Panc1 (cell line): Measurements from ENCODE around the gene CRADD. TPM values are rescaled to one million over a fixed set of nuclear protein-coding genes. Genes with fewer than 3 reads are reported as not detected.
"Not testable (repeated sequence)": the region's sequence is repeated elsewhere in the genome, so short reads cannot be mapped to it uniquely, and the experiment has no call there.

ENCODE experiments used
- ATAC-seq: fragments of 200-7000 bp; cut with Tn5 transposase; 2 replicates; pipeline ENCODE4 v1.9.1; 2020; ENCODE audit warnings: mild to moderate bottlenecking, moderate library complexity
- BruUV-seq: library from RNA; stranded (reverse); fragments of 400-500 nt; replicated peaks from 2 replicates; lab custom pipeline; 2021; lab: Mats Ljungman, UMichigan
- CTCF ChIA-PET: fragments of 300-600 bp; sonication (Branson Sonifier 250); formaldehyde crosslinking; loops from one replicate; lab custom pipeline; 2022; ENCODE audit warnings: antibody characterized with exemption; lab: Charles Lee
- POLR2A ChIA-PET: fragments of 300-600 bp; sonication (Branson Sonifier 250); formaldehyde crosslinking; loops from one replicate; lab custom pipeline; 2022; ENCODE audit warnings: antibody characterized with exemption; lab: Charles Lee
- DNase-seq: peaks from one replicate; pipeline ENCODE4 v3.0.0-alpha.2; 2010; ENCODE audit warnings: low read depth, low spot score
- H3K27ac ChIP-seq: 2 replicates; pipeline ENCODE4 v1.5.1; 2011; ENCODE audit warnings: mild to moderate bottlenecking, low read length, inconsistent platforms
- H3K27me3 ChIP-seq: fragments of 200-500 bp; sonication (Bioruptor generic); 2 replicates; pipeline ENCODE4 v1.6.0; 2014; ENCODE audit warnings: low read length, inconsistent platforms; ENCODE audit not compliant: control insufficient read depth, insufficient read depth
- H3K36me3 ChIP-seq: fragments of 200-500 bp; sonication (Bioruptor generic); 2 replicates; pipeline ENCODE4 v1.5.1; 2014; ENCODE audit warnings: inconsistent platforms, mild to moderate bottlenecking, low read length, moderate library complexity; ENCODE audit not compliant: control insufficient read depth, insufficient read depth
- H3K4me1 ChIP-seq: 2 replicates; pipeline ENCODE4 v1.5.1; 2011; ENCODE audit warnings: inconsistent platforms, mild to moderate bottlenecking, low read length, moderate library complexity; ENCODE audit not compliant: control insufficient read depth, insufficient read depth
- H3K4me3 ChIP-seq, 2 experiments: 2 replicates each; pipeline ENCODE4 v1.5.1; 2011 to 2012; ENCODE audit warnings: low read depth in 2 of 2, low read length in 2 of 2, mild to moderate bottlenecking in 2 of 2, inconsistent platforms in 1 of 2, moderate library complexity in 1 of 2
- H3K9me3 ChIP-seq: fragments of 200-500 bp; sonication (Bioruptor generic); 2 replicates; pipeline ENCODE4 v1.5.1; 2014; ENCODE audit warnings: low read depth, mild to moderate bottlenecking, inconsistent platforms, low read length, moderate library complexity; ENCODE audit not compliant: control insufficient read depth, insufficient read depth
- CTCF ChIP-seq: fragments of 450-650 bp; IDR thresholded peaks from 2 replicates; pipeline ENCODE4 v1.5.1; 2017; ENCODE audit warnings: mild to moderate bottlenecking
- POLR2AphosphoS5 ChIP-seq: IDR thresholded peaks from 2 replicates; pipeline ENCODE4 v1.6.1; 2012; ENCODE audit warnings: mild to moderate bottlenecking, low read depth, low read length, moderate library complexity
- SIN3A ChIP-seq: IDR thresholded peaks from 2 replicates; pipeline ENCODE4 v1.6.1; 2012; ENCODE audit warnings: low read depth, mild to moderate bottlenecking, low read length, moderate library complexity, borderline replicate concordance; ENCODE audit not compliant: insufficient read depth
- TCF7L2 ChIP-seq: IDR thresholded peaks from 2 replicates; pipeline ENCODE4 v1.6.1; 2011; ENCODE audit warnings: mild to moderate bottlenecking, low read depth, low read length, inconsistent platforms
- in situ Hi-C: cut with HindIII; loops from 2 replicates; pipeline ENCODE4 v1.10.0; 2016; ENCODE audit warnings: low sequenced_read_pairs, low pct_unique_long_range_greater_than_20kb
- intact Hi-C: fragments of 100-400 bp; cut with micrococcal nuclease; formaldehyde crosslinking; loops from one replicate; pipeline ENCODE4 v1.10.0; 2022; ENCODE audit not compliant: unreplicated experiment
- total RNA-seq: library from RNA; stranded (reverse); gene quantifications from one replicate; pipeline ENCODE4 v1.2.1, GENCODE V29; 2021; ENCODE audit not compliant: unreplicated experiment
- TF ChIP-seq, protein P1 (sequence below), 2 experiments: IDR thresholded peaks; 2 replicates each; pipeline ENCODE4 v1.6.1; 2011 to 2012; ENCODE audit warnings: low read depth in 2 of 2, control low read depth in 1 of 2, low read length in 1 of 2, mild to moderate bottlenecking in 1 of 2, moderate library complexity in 1 of 2; ENCODE audit not compliant: insufficient read depth in 1 of 2

The CRADD gene
- total RNA-seq, 1 experiment from 2014 or later = 7.0 TPM

- no peak overlapping the region for H3K4me3 ChIP-seq
- intact Hi-C loops (no loop called here), in situ Hi-C loops (no loop called here)
- no peaks in the 10 kb centered on the region for H3K9me3 ChIP-seq
- no peaks in the 10 kb centered on the region for H3K4me1 ChIP-seq
- ChIA-PET CTCF (no interaction called here), POLR2A (no interaction called here)
- BruUV-seq = no TSS peak
- TF ChIP-seq, protein P1, sequence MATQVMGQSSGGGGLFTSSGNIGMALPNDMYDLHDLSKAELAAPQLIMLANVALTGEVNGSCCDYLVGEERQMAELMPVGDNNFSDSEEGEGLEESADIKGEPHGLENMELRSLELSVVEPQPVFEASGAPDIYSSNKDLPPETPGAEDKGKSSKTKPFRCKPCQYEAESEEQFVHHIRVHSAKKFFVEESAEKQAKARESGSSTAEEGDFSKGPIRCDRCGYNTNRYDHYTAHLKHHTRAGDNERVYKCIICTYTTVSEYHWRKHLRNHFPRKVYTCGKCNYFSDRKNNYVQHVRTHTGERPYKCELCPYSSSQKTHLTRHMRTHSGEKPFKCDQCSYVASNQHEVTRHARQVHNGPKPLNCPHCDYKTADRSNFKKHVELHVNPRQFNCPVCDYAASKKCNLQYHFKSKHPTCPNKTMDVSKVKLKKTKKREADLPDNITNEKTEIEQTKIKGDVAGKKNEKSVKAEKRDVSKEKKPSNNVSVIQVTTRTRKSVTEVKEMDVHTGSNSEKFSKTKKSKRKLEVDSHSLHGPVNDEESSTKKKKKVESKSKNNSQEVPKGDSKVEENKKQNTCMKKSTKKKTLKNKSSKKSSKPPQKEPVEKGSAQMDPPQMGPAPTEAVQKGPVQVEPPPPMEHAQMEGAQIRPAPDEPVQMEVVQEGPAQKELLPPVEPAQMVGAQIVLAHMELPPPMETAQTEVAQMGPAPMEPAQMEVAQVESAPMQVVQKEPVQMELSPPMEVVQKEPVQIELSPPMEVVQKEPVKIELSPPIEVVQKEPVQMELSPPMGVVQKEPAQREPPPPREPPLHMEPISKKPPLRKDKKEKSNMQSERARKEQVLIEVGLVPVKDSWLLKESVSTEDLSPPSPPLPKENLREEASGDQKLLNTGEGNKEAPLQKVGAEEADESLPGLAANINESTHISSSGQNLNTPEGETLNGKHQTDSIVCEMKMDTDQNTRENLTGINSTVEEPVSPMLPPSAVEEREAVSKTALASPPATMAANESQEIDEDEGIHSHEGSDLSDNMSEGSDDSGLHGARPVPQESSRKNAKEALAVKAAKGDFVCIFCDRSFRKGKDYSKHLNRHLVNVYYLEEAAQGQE (IDR thresholded peaks at IDR 0.05; ENCODE audit: insufficient read depth in 1 of 2, low read depth in 2 of 2, low read length in 1 of 2) = no peak
- TF ChIP-seq SIN3A (no peak), TCF7L2 (no peak), CTCF (no peak), POLR2AphosphoS5 (no peak)
- no peaks in the 10 kb centered on the region for H3K27me3 ChIP-seq
- no peaks in the 10 kb centered on the region for H3K36me3 ChIP-seq
- no peak overlapping the region for H3K27ac ChIP-seq
- DNase-seq (no peak), ATAC-seq (no peak)
Observed at GRCh38 chr12:93883436-93884154, 206.4 kb downstream of the CRADD start.

- H3K4me1 ChIP-seq = no peaks in the 10 kb centered on the region
- H3K9me3 ChIP-seq = no peaks in the 10 kb centered on the region
- no peak overlapping the region for H3K27ac ChIP-seq
- TF ChIP-seq SIN3A (no peak), POLR2AphosphoS5 (no peak), TCF7L2 (no peak), CTCF (no peak)
- TF ChIP-seq, protein P1 (IDR thresholded peaks at IDR 0.05; ENCODE audit: insufficient read depth in 1 of 2, low read depth in 2 of 2, low read length in 1 of 2) = no peak
- BruUV-seq = no TSS peak
- in situ Hi-C loops (no loop called here), intact Hi-C loops (no loop called here)
- no peak overlapping the region for H3K4me3 ChIP-seq
- DNase-seq (no peak), ATAC-seq (no peak)
- CTCF ChIA-PET = no interaction called here
- POLR2A ChIA-PET = no interaction called here
- H3K36me3 ChIP-seq = no peaks in the 10 kb centered on the region
- H3K27me3 ChIP-seq = no peaks in the 10 kb centered on the region
Observed at GRCh38 chr12:93884794-93885460, 207.8 kb downstream of the CRADD start.

- CTCF ChIA-PET, intact Hi-C loops, H3K4me1 ChIP-seq: not testable (repeated sequence)
Observed at GRCh38 chr12:93885973-93886532, 208.9 kb downstream of the CRADD start.

More at GRCh38 chr12:93885973-93886532, 208.9 kb downstream of the CRADD start:
- H3K36me3 ChIP-seq, H3K9me3 ChIP-seq, DNase-seq, ATAC-seq, in situ Hi-C loops, BruUV-seq, H3K27me3 ChIP-seq, POLR2A ChIA-PET, H3K4me3 ChIP-seq, H3K27ac ChIP-seq: not testable (repeated sequence)
